MM.1S (cell line): ENCODE measurements around the gene PRKAR1B.

Experiments used
- DNase-seq: peaks from one replicate; pipeline ENCODE4 v3.0.0-alpha.2; 2015
- H2AFZ ChIP-seq: fragments of 300-600 bp; sonication (generic); 2 replicates; pipeline ENCODE4 v1.6.0; 2016; ENCODE audit warnings: antibody characterized with exemption, low read length
- H3F3A ChIP-seq: fragments of 300-600 bp; sonication (generic); 2 replicates; pipeline ENCODE4 v1.6.1; 2016; ENCODE audit warnings: mild to moderate bottlenecking, antibody characterized with exemption, low read length, moderate library complexity, mixed read lengths; ENCODE audit not compliant: insufficient read depth
- H3K27ac ChIP-seq: fragments of 300-600 bp; sonication (generic); 2 replicates; pipeline ENCODE4 v1.5.1; 2016; ENCODE audit warnings: mild to moderate bottlenecking, low read length
- H3K27me3 ChIP-seq: fragments of 300-600 bp; sonication (generic); replicated peaks from 2 replicates; pipeline ENCODE4 v1.6.0; 2016; ENCODE audit warnings: low read length; ENCODE audit not compliant: insufficient read depth
- H3K36me3 ChIP-seq: fragments of 300-600 bp; sonication (generic); replicated peaks from 2 replicates; pipeline ENCODE4 v1.6.1; 2016; ENCODE audit warnings: mild to moderate bottlenecking, low read length, mixed read lengths; ENCODE audit not compliant: insufficient read depth
- H3K4me1 ChIP-seq: fragments of 300-600 bp; sonication (generic); 2 replicates; pipeline ENCODE4 v1.6.1; 2016; ENCODE audit warnings: low read length, mixed read lengths
- H3K4me2 ChIP-seq: fragments of 300-600 bp; sonication (generic); 2 replicates; pipeline ENCODE4 v1.6.0; 2016; ENCODE audit warnings: low read depth, low read length
- H3K4me3 ChIP-seq: fragments of 300-600 bp; sonication (generic); 2 replicates; pipeline ENCODE4 v1.5.1; 2016; ENCODE audit warnings: low read length, mixed read lengths
- H3K79me2 ChIP-seq: fragments of 300-600 bp; sonication (generic); 2 replicates; pipeline ENCODE4 v1.6.1; 2016; ENCODE audit warnings: mixed run types, low read length, mixed read lengths
- H3K9ac ChIP-seq: fragments of 300-600 bp; sonication (generic); 2 replicates; pipeline ENCODE4 v1.6.1; 2016; ENCODE audit warnings: low read length, mixed read lengths
- H3K9me2 ChIP-seq: fragments of 300-600 bp; sonication (generic); replicated peaks from 2 replicates; pipeline ENCODE4 v1.6.1; 2016; ENCODE audit warnings: mild to moderate bottlenecking, low read length, mixed read lengths; ENCODE audit not compliant: insufficient read depth
- H3K9me3 ChIP-seq: fragments of 300-600 bp; sonication (generic); replicated peaks from 2 replicates; pipeline ENCODE4 v1.6.1; 2016; ENCODE audit warnings: mild to moderate bottlenecking, low read length, mixed read lengths; ENCODE audit not compliant: insufficient read depth
- H4K20me1 ChIP-seq: fragments of 300-600 bp; sonication (generic); 2 replicates; pipeline ENCODE4 v1.6.1; 2016; ENCODE audit warnings: mild to moderate bottlenecking, low read length, moderate library complexity, mixed read lengths; ENCODE audit not compliant: insufficient read depth
- EZH2 ChIP-seq: fragments of 300-600 bp; sonication (generic); optimal IDR thresholded peaks from 2 replicates; pipeline ENCODE3; 2017; ENCODE audit warnings: low read depth, mild to moderate bottlenecking, antibody characterized with exemption, low read length, mixed read lengths
- EZH2phosphoT487 ChIP-seq: fragments of 300-600 bp; sonication (generic); IDR thresholded peaks from 2 replicates; pipeline ENCODE4 v1.6.1; 2018; ENCODE audit warnings: antibody characterized with exemption, low read length
- TF ChIP-seq, protein P1 (sequence below): fragments of 300-600 bp; sonication (generic); IDR thresholded peaks from 2 replicates; pipeline ENCODE4 v1.5.1; 2016; ENCODE audit warnings: antibody characterized with exemption, low read length, mixed read lengths

PRKAR1B gene

DNA sequence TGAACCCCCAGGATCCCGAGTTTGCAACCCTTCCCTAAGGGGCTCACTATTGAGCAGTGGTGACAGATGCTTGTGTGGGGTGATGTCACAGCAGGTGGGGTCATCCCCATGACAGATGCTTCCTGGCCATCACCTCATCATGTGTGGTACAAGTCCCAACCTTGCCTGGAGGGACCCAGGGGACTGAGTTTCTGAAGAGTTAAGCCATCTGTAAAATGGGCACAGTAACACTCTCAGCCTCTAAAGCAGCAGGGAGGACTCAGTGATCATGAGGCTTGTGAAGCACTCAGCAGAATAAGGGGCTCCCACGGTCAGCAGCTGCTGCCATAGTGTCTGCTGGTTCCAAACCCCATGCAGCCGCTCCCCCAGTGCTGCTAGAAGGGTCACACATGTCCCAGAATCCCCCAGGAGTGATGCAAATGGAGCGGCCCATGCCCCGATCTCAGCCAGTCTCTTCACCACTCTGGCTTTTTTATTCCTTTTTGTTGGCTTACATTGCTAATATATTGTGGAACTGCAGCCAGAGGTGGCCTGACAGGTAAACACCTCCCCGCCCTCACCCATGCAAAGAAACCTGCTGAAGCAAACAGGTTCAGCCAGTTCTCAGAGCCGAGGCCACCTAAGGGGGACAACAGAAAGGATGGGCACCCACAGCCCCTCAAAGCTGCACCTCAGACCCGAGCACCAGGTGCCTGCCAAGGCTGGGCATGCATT, 105.4 kb downstream of the PRKAR1B start:
- H3K9me3 ChIP-seq, result no peaks in the 10 kb centered on the region
- no peaks in the 10 kb centered on the region for H3K4me1 ChIP-seq
- no peak overlapping the region for H2AFZ ChIP-seq
- no peaks in the 10 kb centered on the region for H3K36me3 ChIP-seq
- H3K9me2 ChIP-seq, result no peaks in the 10 kb centered on the region
- H3K79me2 ChIP-seq, result no peaks in the 10 kb centered on the region
- no peak overlapping the region for H3K4me3 ChIP-seq
- DNase-seq, result no peak
- H3K27me3 ChIP-seq, result no peaks in the 10 kb centered on the region
- no peak overlapping the region for H3K9ac ChIP-seq
- H4K20me1 ChIP-seq, result no peaks in the 10 kb centered on the region
- no peak overlapping the region for H3K4me2 ChIP-seq
- no peaks in the 10 kb centered on the region for H3F3A ChIP-seq
- TF ChIP-seq EZH2phosphoT487, result no peak
- TF ChIP-seq EZH2, result no peak
- TF ChIP-seq, protein P1, sequence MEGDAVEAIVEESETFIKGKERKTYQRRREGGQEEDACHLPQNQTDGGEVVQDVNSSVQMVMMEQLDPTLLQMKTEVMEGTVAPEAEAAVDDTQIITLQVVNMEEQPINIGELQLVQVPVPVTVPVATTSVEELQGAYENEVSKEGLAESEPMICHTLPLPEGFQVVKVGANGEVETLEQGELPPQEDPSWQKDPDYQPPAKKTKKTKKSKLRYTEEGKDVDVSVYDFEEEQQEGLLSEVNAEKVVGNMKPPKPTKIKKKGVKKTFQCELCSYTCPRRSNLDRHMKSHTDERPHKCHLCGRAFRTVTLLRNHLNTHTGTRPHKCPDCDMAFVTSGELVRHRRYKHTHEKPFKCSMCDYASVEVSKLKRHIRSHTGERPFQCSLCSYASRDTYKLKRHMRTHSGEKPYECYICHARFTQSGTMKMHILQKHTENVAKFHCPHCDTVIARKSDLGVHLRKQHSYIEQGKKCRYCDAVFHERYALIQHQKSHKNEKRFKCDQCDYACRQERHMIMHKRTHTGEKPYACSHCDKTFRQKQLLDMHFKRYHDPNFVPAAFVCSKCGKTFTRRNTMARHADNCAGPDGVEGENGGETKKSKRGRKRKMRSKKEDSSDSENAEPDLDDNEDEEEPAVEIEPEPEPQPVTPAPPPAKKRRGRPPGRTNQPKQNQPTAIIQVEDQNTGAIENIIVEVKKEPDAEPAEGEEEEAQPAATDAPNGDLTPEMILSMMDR, result no peak
- no peak overlapping the region for H3K27ac ChIP-seq

DNA sequence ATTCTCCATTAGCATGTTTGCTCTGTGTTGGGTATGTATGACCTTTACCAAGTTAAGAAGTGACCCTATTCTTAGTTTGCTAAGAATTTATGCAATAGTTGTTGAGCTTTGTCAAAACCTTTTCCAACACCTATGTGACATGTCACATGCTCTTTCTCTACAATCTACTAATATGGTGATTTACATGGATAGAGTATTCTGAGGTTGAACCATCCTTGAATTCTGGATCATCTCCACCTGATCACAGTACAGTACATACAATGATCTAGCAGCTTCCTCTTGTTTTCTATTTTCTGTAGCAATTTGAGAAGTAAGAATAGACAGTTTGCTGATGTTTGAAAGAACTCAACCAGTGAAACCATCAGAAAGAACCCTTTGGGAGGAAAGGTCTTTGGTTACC, 106.2 kb downstream of the PRKAR1B start:
- H3K27ac ChIP-seq, result no peak overlapping the region
- H3K9me3 ChIP-seq, result no peaks in the 10 kb centered on the region
- no peaks in the 10 kb centered on the region for H3K27me3 ChIP-seq
- no peaks in the 10 kb centered on the region for H3K4me1 ChIP-seq
- no peak for TF ChIP-seq EZH2
- TF ChIP-seq, protein P1, result no peak
- no peak for TF ChIP-seq EZH2phosphoT487
- no peaks in the 10 kb centered on the region for H3K36me3 ChIP-seq
- no peaks in the 10 kb centered on the region for H3K9me2 ChIP-seq
- DNase-seq, result no peak
- H2AFZ ChIP-seq, result no peak overlapping the region
- no peak overlapping the region for H3K4me2 ChIP-seq
- H3K4me3 ChIP-seq, result no peak overlapping the region
- no peak overlapping the region for H3K9ac ChIP-seq
- H3F3A ChIP-seq, result no peaks in the 10 kb centered on the region
- H4K20me1 ChIP-seq, result no peaks in the 10 kb centered on the region
- no peaks in the 10 kb centered on the region for H3K79me2 ChIP-seq

DNA sequence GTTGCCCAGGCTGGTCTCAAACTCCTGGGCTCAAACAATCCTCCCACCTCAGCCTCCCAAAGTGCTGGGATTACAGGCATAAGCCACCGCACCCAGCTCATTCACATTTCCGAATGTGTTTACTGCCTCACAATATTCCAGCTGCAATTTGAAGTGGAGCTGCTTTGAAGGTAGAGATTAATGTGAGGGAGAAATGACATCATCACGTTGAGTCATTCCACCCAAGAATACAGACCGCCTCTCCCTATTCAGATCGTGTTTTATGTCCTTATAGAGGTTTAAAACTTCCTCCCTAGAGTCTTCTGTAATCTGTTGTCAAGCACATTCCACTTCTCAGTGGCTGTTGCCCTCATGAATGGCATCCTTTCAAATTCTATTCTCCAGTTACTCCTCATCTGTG, 107.0 kb downstream of the PRKAR1B start:
- Histone ChIP-seq H3K79me2 (no peaks in the 10 kb centered on the region), H3K4me1 (no peaks in the 10 kb centered on the region), H3K27me3 (no peaks in the 10 kb centered on the region), H3K36me3 (no peaks in the 10 kb centered on the region), H4K20me1 (no peaks in the 10 kb centered on the region), H3K27ac (no peak overlapping the region), H3K9me2 (no peaks in the 10 kb centered on the region), H3K4me3 (no peak overlapping the region), H3K9ac (no peak overlapping the region), H3F3A (no peaks in the 10 kb centered on the region), H3K9me3 (no peaks in the 10 kb centered on the region), H3K4me2 (no peak overlapping the region), H2AFZ (no peak overlapping the region)
- DNase-seq, result no peak
- TF ChIP-seq EZH2, result no peak
- TF ChIP-seq, protein P1, result no peak
- TF ChIP-seq EZH2phosphoT487, result no peak
